DOHH2 (cell line): ENCODE results near the gene KLK8.
"Not testable (repeated sequence)": the region's sequence is repeated elsewhere in the genome, so short reads cannot be mapped to it uniquely, and the experiment has no call there.

Source experiments
- H3F3A ChIP-seq: fragments of 200-600 bp; sonication (generic), shearing (Covaris generic); 2 replicates; pipeline ENCODE4 v1.6.0; 2016; ENCODE audit warnings: antibody characterized with exemption, mild to moderate bottlenecking; ENCODE audit not compliant: control insufficient read depth, insufficient read depth
- H3K27ac ChIP-seq: fragments of 200-600 bp; sonication (generic); 2 replicates; pipeline ENCODE4 v1.5.1; 2014; ENCODE audit warnings: low read depth, mild to moderate bottlenecking, low read length, moderate library complexity
- H3K27me3 ChIP-seq: fragments of 200-600 bp; sonication (generic); 2 replicates; pipeline ENCODE4 v1.6.1; 2014; ENCODE audit warnings: mild to moderate bottlenecking, low read length, mixed read lengths; ENCODE audit not compliant: control insufficient read depth
- H3K36me3 ChIP-seq: fragments of 200-600 bp; sonication (generic); 2 replicates; pipeline ENCODE4 v1.6.1; 2014; ENCODE audit warnings: mild to moderate bottlenecking, low read length, moderate library complexity, mixed read lengths; ENCODE audit not compliant: control insufficient read depth
- H3K4me1 ChIP-seq: fragments of 200-600 bp; sonication (generic); 2 replicates; pipeline ENCODE4 v1.6.1; 2014; ENCODE audit warnings: mild to moderate bottlenecking, low read length, mixed read lengths; ENCODE audit not compliant: control insufficient read depth
- H3K4me2 ChIP-seq: fragments of 200-600 bp; sonication (generic); 2 replicates; pipeline ENCODE4 v1.6.0; 2014; ENCODE audit warnings: mild to moderate bottlenecking, low read length, moderate library complexity
- H3K4me3 ChIP-seq: fragments of 200-600 bp; sonication (generic); 2 replicates; pipeline ENCODE4 v1.5.1; 2014; ENCODE audit warnings: mild to moderate bottlenecking, low read length, mixed read lengths
- H3K79me2 ChIP-seq: fragments of 200-600 bp; sonication (generic); 2 replicates; pipeline ENCODE4 v1.6.1; 2014; ENCODE audit warnings: mild to moderate bottlenecking, low read length, mixed read lengths; ENCODE audit not compliant: control insufficient read depth
- H3K9me2 ChIP-seq: fragments of 200-600 bp; sonication (generic); replicated peaks from 2 replicates; pipeline ENCODE4 v1.6.1; 2014; ENCODE audit warnings: mild to moderate bottlenecking, low read length, mixed read lengths; ENCODE audit not compliant: control insufficient read depth
- H3K9me3 ChIP-seq: fragments of 200-600 bp; sonication (generic); 2 replicates; pipeline ENCODE4 v1.6.1; 2014; ENCODE audit warnings: antibody characterized with exemption, low read length, mixed read lengths; ENCODE audit not compliant: control insufficient read depth, insufficient read depth
- H4K20me1 ChIP-seq: fragments of 200-600 bp; sonication (generic); 2 replicates; pipeline ENCODE4 v1.6.0; 2014; ENCODE audit warnings: low read depth, mild to moderate bottlenecking, antibody characterized with exemption, low read length, moderate library complexity; ENCODE audit not compliant: control insufficient read depth, insufficient read depth
- CTCF ChIP-seq: fragments of 200-600 bp; sonication (generic); IDR thresholded peaks from one replicate; pipeline ENCODE4 v1.5.1; 2014; ENCODE audit warnings: antibody characterized with exemption, mild to moderate bottlenecking, low read depth, low read length; ENCODE audit not compliant: poor library complexity, severe bottlenecking
- EZH2phosphoT487 ChIP-seq: fragments of 200-600 bp; sonication (generic); IDR thresholded peaks from 2 replicates; pipeline ENCODE4 v1.6.1; 2017; ENCODE audit warnings: borderline replicate concordance, mild to moderate bottlenecking, antibody characterized with exemption, low read length, moderate library complexity, mixed read lengths

KLK8 gene

GRCh38 chr19:50994129-50994528, 7.3 kb downstream of the KLK8 start:
- TF ChIP-seq CTCF (no peak), EZH2phosphoT487 (no peak)
- Histone ChIP-seq H3K9me3 (peaks cover 9% of the 10 kb centered on the region; the same call in 1 of the 2 replicates), H3K27me3 (peaks cover 7% of the 10 kb centered on the region), H3K4me1 (no peaks in the 10 kb centered on the region), H3K36me3 (no peaks in the 10 kb centered on the region), H3K4me2 (no peak overlapping the region), H4K20me1 (no peaks in the 10 kb centered on the region), H3K4me3 (no peak overlapping the region), H3K79me2 (no peaks in the 10 kb centered on the region), H3K9me2 (no peaks in the 10 kb centered on the region), H3F3A (no peaks in the 10 kb centered on the region), H3K27ac (no peak overlapping the region)

DNA sequence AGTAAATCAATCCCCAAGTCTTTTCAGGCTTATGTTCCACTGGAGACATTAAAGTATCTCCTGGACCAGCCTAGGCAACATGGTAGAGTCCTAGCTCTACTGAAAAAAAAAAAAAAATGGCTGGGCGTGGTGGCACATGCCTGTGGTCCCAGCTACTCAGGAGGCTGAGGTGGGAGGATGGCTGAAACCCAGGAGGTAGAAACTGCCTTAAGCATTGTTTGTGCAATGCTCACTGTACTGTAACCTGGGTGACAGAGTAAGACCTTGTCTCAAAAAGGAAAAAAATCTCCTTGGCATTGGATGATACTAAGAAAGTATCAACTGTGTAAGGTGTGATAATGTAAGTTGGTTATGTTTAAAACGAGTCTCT, 8.8 kb downstream of the KLK8 start:
- no peaks in the 10 kb centered on the region for H3F3A ChIP-seq
- no peak overlapping the region for H3K4me2 ChIP-seq
- peaks cover 7% of the 10 kb centered on the region for H3K27me3 ChIP-seq

GRCh38 chr19:50984416-50984815, 17.0 kb downstream of the KLK8 start:
- H3K36me3 ChIP-seq, H3K27ac ChIP-seq, H3K4me2 ChIP-seq, H3K4me3 ChIP-seq, H3K9me2 ChIP-seq, H3F3A ChIP-seq, H3K79me2 ChIP-seq, H3K27me3 ChIP-seq, H3K4me1 ChIP-seq, H3K9me3 ChIP-seq, H4K20me1 ChIP-seq: not testable (repeated sequence)

More for the DNA sequence above, 8.8 kb downstream of the KLK8 start:
- Histone ChIP-seq H3K4me1 (no peaks in the 10 kb centered on the region), H3K9me2 (no peaks in the 10 kb centered on the region), H3K27ac (no peak overlapping the region), H3K79me2 (no peaks in the 10 kb centered on the region), H3K9me3 (peaks cover 9% of the 10 kb centered on the region; the same call in 1 of the 2 replicates), H3K36me3 (no peaks in the 10 kb centered on the region), H4K20me1 (no peaks in the 10 kb centered on the region), H3K4me3 (no peak overlapping the region)
- no peak for TF ChIP-seq EZH2phosphoT487
- no peak for TF ChIP-seq CTCF

- no peaks in the 10 kb centered on the region for H4K20me1 ChIP-seq
- no peaks in the 10 kb centered on the region for H3F3A ChIP-seq
- no peaks in the 10 kb centered on the region for H3K4me1 ChIP-seq
- no peak within 1 kb of the TSS for H3K27ac ChIP-seq
- no peaks in the 10 kb centered on the region for H3K9me3 ChIP-seq
- no peaks in the 10 kb centered on the region for H3K79me2 ChIP-seq
- H3K27me3 ChIP-seq, result peaks cover 9% of the 10 kb centered on the region
- H3K4me3 ChIP-seq, result no peak within 1 kb of the TSS
- no peak for TF ChIP-seq EZH2phosphoT487
- no peak for TF ChIP-seq CTCF
- H3K4me2 ChIP-seq, result no peak within 1 kb of the TSS
- H3K9me2 ChIP-seq, result no peaks in the 10 kb centered on the region
- H3K36me3 ChIP-seq, result no peaks in the 10 kb centered on the region
Observed at GRCh38 chr19:50983625-50984292, 17.6 kb downstream of the KLK8 start, which contains the start of gene KLK7. Gene KLK7 (minus strand): TSS chr19:50983917. CDS start chr19:50982399, 1,518 bp downstream.
